Measurements from ENCODE around the gene NPPB.

DNA sequence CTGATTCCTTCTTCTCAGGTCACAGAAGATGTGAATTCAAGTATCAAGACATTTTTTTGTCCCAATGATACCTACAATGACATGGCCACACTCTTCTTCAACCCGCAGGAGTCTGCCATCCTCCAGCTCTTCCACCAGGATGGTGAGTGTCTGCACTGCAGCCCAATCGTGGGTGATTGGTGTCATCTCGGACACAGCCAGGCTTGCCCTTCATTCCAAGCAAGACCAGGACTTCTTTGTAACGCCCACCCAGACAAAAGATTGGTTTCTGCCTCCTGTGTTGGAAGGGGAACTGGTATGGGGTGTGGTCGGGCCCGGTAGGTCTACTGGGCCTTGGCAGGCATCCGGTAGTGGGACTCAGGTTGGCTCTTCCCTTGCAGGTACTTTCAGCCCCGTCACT lies 25.2 kb downstream of the NPPB start:
- TF ChIP-seq POLR2A (IDR thresholded peaks at IDR 0.05; ENCODE audit: low read depth, low read length) (0 out of 2 replicates have a peak, but pooled peaks have one; percentile 28), POLR2AphosphoS5 (IDR thresholded peaks at IDR 0.05; ENCODE audit: low read depth, low read length) (no peak), TAF1 (IDR thresholded peaks at IDR 0.05; ENCODE audit: borderline replicate concordance, low read depth, low read length) (no peak)

All from GM12892 (cell line).